K562 (cell line): ENCODE data around the gene CHST2. TPM values are rescaled to one million over a fixed set of nuclear protein-coding genes. Genes with fewer than 3 reads are reported as not detected.
"Not testable (repeated sequence)": the region's sequence is repeated elsewhere in the genome, so short reads cannot be mapped to it uniquely, and the experiment has no call there.

Experiments used
- ATAC-seq: fragments of 200-7000 bp; cut with Tn5 transposase; 3 replicates; pipeline ENCODE4 v1.9.1; 2020; ENCODE audit warnings: moderate library complexity
- BruUV-seq: library from RNA; stranded (reverse); fragments of 400-500 nt; replicated peaks from 2 replicates; lab custom pipeline; 2021; lab: Mats Ljungman, UMichigan
- CTCF ChIA-PET: fragments of 300-600 bp; formaldehyde crosslinking; extraction: SDS; loops from one replicate; lab custom pipeline; 2021; ENCODE audit warnings: low intra/inter-chr PET ratio; lab: Yijun Ruan, JAX
- POLR2A ChIA-PET: fragments of 300-600, 350-650 bp; sonication (Branson Sonifier 250); formaldehyde crosslinking; extraction: SDS; loops from one replicate; lab custom pipeline; 2021; ENCODE audit warnings: antibody characterized with exemption, inconsistent platforms; lab: Yijun Ruan, JAX
- DNase-seq, 4 experiments: peaks; one replicate each; pipeline versions ENCODE4 v3.0.0 to v3.0.0-alpha.2; 2011 to 2018; ENCODE audit warnings: low spot score in 3 of 4, mixed read lengths in 3 of 4; ENCODE audit errors: extremely low read depth in 1 of 4
- FAIRE-seq: peaks from 2 replicates; lab custom pipeline; 2011; peaks lifted over from hg19 to GRCh38; lab: Jason Lieb, UNC
- H2AFZ ChIP-seq: 2 replicates; pipeline ENCODE4 v1.6.0; 2011; ENCODE audit warnings: low read depth, low read length, control low read depth, inconsistent platforms
- H3K27ac ChIP-seq: fragments of 200-600 bp; 3 replicates; pipeline ENCODE4 v1.8.0; 2011; ENCODE audit warnings: low read depth, mild to moderate bottlenecking, control low read depth, inconsistent platforms, low read length, moderate library complexity, mixed read lengths; ENCODE audit errors: extremely low read depth
- H3K27me3 ChIP-seq, 2 experiments: fragments of 300-600 bp in 1 of 2; 2 replicates in 1 of 2; 3 replicates in 1 of 2; pipeline versions ENCODE4 v1.6.0 to v1.8.0; 2011; ENCODE audit warnings: inconsistent platforms in 2 of 2, low read length in 2 of 2, mild to moderate bottlenecking in 1 of 2, mixed read lengths in 1 of 2, moderate library complexity in 1 of 2; ENCODE audit not compliant: control insufficient read depth in 2 of 2, insufficient read depth in 2 of 2
- H3K36me3 ChIP-seq: fragments of 300-600 bp; 3 replicates; pipeline ENCODE4 v1.8.0; 2011; ENCODE audit warnings: mild to moderate bottlenecking, low read length, inconsistent platforms; ENCODE audit not compliant: control insufficient read depth, insufficient read depth
- H3K4me1 ChIP-seq, 2 experiments: fragments of 200-600 bp in 1 of 2; replicated peaks in 1 of 2; 2 replicates in 1 of 2; 3 replicates in 1 of 2; pipeline versions ENCODE4 v1.5.1 to v1.8.0; 2011; ENCODE audit warnings: inconsistent platforms in 2 of 2, low read length in 2 of 2, mild to moderate bottlenecking in 1 of 2, mixed read lengths in 1 of 2, moderate library complexity in 1 of 2; ENCODE audit not compliant: control insufficient read depth in 2 of 2, insufficient read depth in 2 of 2
- H3K4me2 ChIP-seq: 2 replicates; pipeline ENCODE4 v1.6.1; 2011; ENCODE audit warnings: low read length, control low read depth, inconsistent platforms, mixed read lengths; ENCODE audit not compliant: insufficient read depth
- H3K4me3 ChIP-seq: fragments of 200-600 bp; sonication (generic), shearing (Covaris generic); 2 replicates; pipeline ENCODE4 v1.5.1; 2016; ENCODE audit warnings: control low read depth, inconsistent platforms
- H3K79me2 ChIP-seq: fragments of 200-600 bp; 3 replicates; pipeline ENCODE4 v1.8.0; 2011; ENCODE audit warnings: low read length, inconsistent platforms; ENCODE audit not compliant: control insufficient read depth, insufficient read depth
- H3K9ac ChIP-seq, 2 experiments: 2 replicates each; pipeline versions ENCODE4 v1.6.0 to v1.6.1; 2011; ENCODE audit warnings: low read depth in 2 of 2, low read length in 2 of 2, control low read depth in 1 of 2, inconsistent platforms in 1 of 2, mild to moderate bottlenecking in 1 of 2, mixed read lengths in 1 of 2; ENCODE audit not compliant: insufficient read depth in 1 of 2
- H3K9me1 ChIP-seq: one replicate; pipeline ENCODE4 v1.6.0; 2011; ENCODE audit warnings: inconsistent platforms, mild to moderate bottlenecking, low read length, moderate library complexity; ENCODE audit not compliant: control insufficient read depth, insufficient read depth
- H3K9me3 ChIP-seq: replicated peaks from 2 replicates; pipeline ENCODE4 v1.5.1; 2011; ENCODE audit warnings: low read depth, low read length, inconsistent platforms; ENCODE audit not compliant: control insufficient read depth, insufficient read depth
- H4K20me1 ChIP-seq: replicated peaks from 2 replicates; pipeline ENCODE4 v1.6.1; 2011; ENCODE audit warnings: low read length, inconsistent platforms, mixed read lengths; ENCODE audit not compliant: control insufficient read depth, insufficient read depth
- POLR2A ChIP-seq: fragments of 450-650 bp; conservative IDR thresholded peaks from 2 replicates; pipeline ENCODE4 v1.6.1; 2016
- RAD21 ChIP-seq, 2 experiments: fragments of 250-450 bp in 1 of 2; fragments of 450-650 bp in 1 of 2; sonication (Bioruptor Pico) in 1 of 2; formaldehyde crosslinking in 1 of 2; IDR thresholded peaks in 1 of 2; conservative IDR thresholded peaks in 1 of 2; 2 replicates each; pipeline versions ENCODE4 v1.4.0 to v1.8.0; 2020 to 2022; ENCODE audit warnings: mild to moderate bottlenecking in 2 of 2, moderate library complexity in 1 of 2
- ZEB2 ChIP-seq: fragments of 450-650 bp; IDR thresholded peaks from 2 replicates; pipeline ENCODE4 v1.6.1; 2016
- ZFPM2 ChIP-seq: fragments of 250-450 bp; sonication (Bioruptor Pico); IDR thresholded peaks from 2 replicates; pipeline ENCODE4 v1.5.1; 2022; ENCODE audit warnings: mild to moderate bottlenecking
- WGBS: fragments of 100-300 bp; shearing (Covaris generic); methylation state at CpG from one replicate; pipeline ENCODE4 v1.1.6; 2016; ENCODE audit warnings: low coverage, mixed read lengths; ENCODE audit not compliant: insufficient coverage; ENCODE audit errors: missing lambda C conversion rate; 5-methylcytosine and 5-hydroxymethylcytosine counted together
- in situ Hi-C: fragments of 300-500 bp; cut with MboI; formaldehyde crosslinking; loops from 4 replicates; pipeline ENCODE4 v1.15.0; 2018; ENCODE audit warnings: inconsistent platforms, mixed read lengths
- intact Hi-C: fragments of 100-400 bp; cut with micrococcal nuclease; formaldehyde crosslinking; loops from 2 replicates; pipeline ENCODE4 v1.14.2; 2022
- polyA plus RNA-seq, 8 experiments: library from polyadenylated mRNA; depleted of rRNA in 4 of 8; stranded (reverse) in 5 of 8; unstranded in 3 of 8; fragments of >200 nt; fragmentation: Nextera tagmentation in 2 of 8; fragmentation: Illumina TruSeq in 1 of 8; extraction: Ambion mirVana in 2 of 8; extraction: Trizol in 1 of 8; gene quantifications; 2 replicates each; pipeline versions ENCODE4 v1.2.1 to v1.2.3, GENCODE V29; 2011 to 2014; ENCODE audit warnings: inconsistent platforms in 1 of 8, missing spikeins in 1 of 8
- total RNA-seq, 7 experiments: library from RNA; depleted of rRNA in 6 of 7; stranded (reverse); fragments of >200 nt in 6 of 7; fragmentation: Illumina TruSeq in 2 of 7; extraction: Trizol in 2 of 7; gene quantifications; 2 replicates each; pipeline versions ENCODE4 v1.2.1 to v1.2.3, GENCODE V29; 2011 to 2021; ENCODE audit warnings: low replicate concordance in 1 of 7

CHST2 gene
- total and polyA plus RNA-seq, 9 of the 15 experiments (the other 6 are each of a cell fraction or from before 2014, with no cell fraction given), result 3.4 to 60.3 (median 13.9) TPM

GRCh38 chr3:143070977-143071551, 48.5 kb upstream of the CHST2 start (continued):
- TF ChIP-seq RAD21 (CRISPR knock-in tag; conservative IDR thresholded peaks at IDR 0.05 in 1 of 2, IDR thresholded peaks at IDR 0.05 in 1 of 2), result peak in 1 of 2 experiments; percentile 23; a peak in 2 of 4 replicates
- TF ChIP-seq POLR2A, result no peak
- no peak for TF ChIP-seq ZFPM2 (CRISPR knock-in tag)

- no peak for FAIRE-seq
- no peak overlapping the region for H3K4me2 ChIP-seq
- WGBS, result 88% methylated on average over 6 of the region's 6 CpGs
- DNase-seq, result no peak
- peaks cover 10 to 11% of the 10 kb centered on the region in 2 experiments; a peak in 4 of 5 replicates for H3K4me1 ChIP-seq
- ATAC-seq, result no peak
- no peak overlapping the region for H3K27ac ChIP-seq
- in situ Hi-C loops (no loop called here), intact Hi-C loops (no loop called here)
- peak overlapping the region; percentile 46; the same call in 1 of the 2 replicates for H2AFZ ChIP-seq
- H3K9ac ChIP-seq, result no peak overlapping the region
- no peaks in the 10 kb centered on the region for H3K9me1 ChIP-seq
- no TSS peak for BruUV-seq
- POLR2A ChIA-PET, result interaction anchor here (1.3 kb wide), 1 partner anchor 51 kb away, joined by 4 read pairs; no protein-coding TSS in a partner anchor
- no peaks in the 10 kb centered on the region for H4K20me1 ChIP-seq
- H3K9me3 ChIP-seq, result no peaks in the 10 kb centered on the region
- no peaks in the 10 kb centered on the region for H3K27me3 ChIP-seq
- no peak overlapping the region for H3K4me3 ChIP-seq
- no peak for TF ChIP-seq ZEB2
- no peaks in the 10 kb centered on the region for H3K79me2 ChIP-seq
- no peaks in the 10 kb centered on the region for H3K36me3 ChIP-seq
- CTCF ChIA-PET, result no interaction called here
These were observed 47.8 kb upstream of the CHST2 start for GRCh38 chr3:143071776-143072175.

- POLR2A ChIA-PET, ATAC-seq: not testable (repeated sequence)
These were observed 47.1 kb upstream of the CHST2 start for GRCh38 chr3:143072298-143073020.

GRCh38 chr3:143073541-143073940, 46.0 kb upstream of the CHST2 start:
- DNase-seq, CTCF ChIA-PET, H3K4me3 ChIP-seq, H3K9ac ChIP-seq, FAIRE-seq, POLR2A ChIA-PET, H3K36me3 ChIP-seq, H3K9me1 ChIP-seq, ATAC-seq, H2AFZ ChIP-seq, H4K20me1 ChIP-seq, intact Hi-C loops, H3K4me2 ChIP-seq, in situ Hi-C loops, H3K4me1 ChIP-seq, H3K9me3 ChIP-seq, H3K27me3 ChIP-seq, BruUV-seq, H3K27ac ChIP-seq, H3K79me2 ChIP-seq: not testable (repeated sequence)
- 73% methylated on average over 6 of the region's 15 CpGs for WGBS

More at GRCh38 chr3:143072298-143073020, 47.1 kb upstream of the CHST2 start:
- DNase-seq, H3K79me2 ChIP-seq, H4K20me1 ChIP-seq, H3K27me3 ChIP-seq, H3K9me3 ChIP-seq, H3K36me3 ChIP-seq, CTCF ChIA-PET, H3K9me1 ChIP-seq, FAIRE-seq, H3K4me3 ChIP-seq, intact Hi-C loops, H3K4me1 ChIP-seq, in situ Hi-C loops, H3K27ac ChIP-seq, H3K4me2 ChIP-seq, H3K9ac ChIP-seq, BruUV-seq: not testable (repeated sequence)
- WGBS, result 68% methylated on average over 12 of the region's 12 CpGs
- H2AFZ ChIP-seq, result peak overlapping the region; percentile 46
